K562 (cell line): ENCODE results near the gene PGD. TPM values are rescaled to one million over a fixed set of nuclear protein-coding genes. Genes with fewer than 3 reads are reported as not detected.

ENCODE experiments used
- ERF ChIP-seq: fragments of 450-650 bp; formaldehyde crosslinking; IDR thresholded peaks from 2 replicates; pipeline ENCODE4 v1.4.0; 2020; ENCODE audit warnings: mild to moderate bottlenecking, mixed read lengths
- GABPA ChIP-seq: fragments of 200-800 bp; sonication (Bioruptor generic); conservative IDR thresholded peaks from 2 replicates; pipeline ENCODE4 v1.6.1; 2016; ENCODE audit warnings: low read depth, missing genetic modification characterization, missing compliant biosample characterization
- PTTG1 ChIP-seq: fragments of 450-650 bp; IDR thresholded peaks from 2 replicates; pipeline ENCODE4 v1.6.1; 2016; ENCODE audit warnings: low read depth, mild to moderate bottlenecking, missing genetic modification characterization, missing compliant biosample characterization
- WHSC1 ChIP-seq: IDR thresholded peaks from one replicate; pipeline ENCODE4 v1.6.1; 2012; ENCODE audit warnings: low read length, control low read depth, inconsistent platforms
- ZNF121 ChIP-seq: sonication (generic); formaldehyde crosslinking; conservative IDR thresholded peaks from 2 replicates; pipeline ENCODE4 v1.8.0; 2022; ENCODE audit warnings: missing genetic modification reagents
- polyA plus RNA-seq, 8 experiments: library from polyadenylated mRNA; depleted of rRNA in 4 of 8; stranded (reverse) in 5 of 8; unstranded in 3 of 8; fragments of >200 nt; fragmentation: Nextera tagmentation in 2 of 8; fragmentation: Illumina TruSeq in 1 of 8; extraction: Ambion mirVana in 2 of 8; extraction: Trizol in 1 of 8; gene quantifications; 2 replicates each; pipeline versions ENCODE4 v1.2.1 to v1.2.3, GENCODE V29; 2011 to 2014; ENCODE audit warnings: inconsistent platforms in 1 of 8, missing spikeins in 1 of 8
- total RNA-seq, 7 experiments: library from RNA; depleted of rRNA in 6 of 7; stranded (reverse); fragments of >200 nt in 6 of 7; fragmentation: Illumina TruSeq in 2 of 7; extraction: Trizol in 2 of 7; gene quantifications; 2 replicates each; pipeline versions ENCODE4 v1.2.1 to v1.2.3, GENCODE V29; 2011 to 2021; ENCODE audit warnings: low replicate concordance in 1 of 7
- TF ChIP-seq, protein P1 (sequence below): fragments of 450-650 bp; IDR thresholded peaks from 2 replicates; pipeline ENCODE4 v1.6.1; 2018; ENCODE audit not compliant: partially characterized antibody
- TF ChIP-seq, protein P2 (sequence below): sonication (generic); formaldehyde crosslinking; IDR thresholded peaks from 2 replicates; pipeline ENCODE4 v1.8.0; 2023; ENCODE audit warnings: mild to moderate bottlenecking, missing genetic modification reagents
- TF ChIP-seq, protein P3 (sequence below), 2 experiments: fragments of 450-650 bp; IDR thresholded peaks; 2 replicates each; pipeline ENCODE4 v1.6.1; 2016; ENCODE audit warnings: mild to moderate bottlenecking in 2 of 2, borderline replicate concordance in 1 of 2, low read depth in 1 of 2, moderate library complexity in 1 of 2
- TF ChIP-seq, protein P4 (sequence below): sonication (generic); formaldehyde crosslinking; IDR thresholded peaks from 2 replicates; pipeline ENCODE4 v1.5.0; 2020; ENCODE audit warnings: missing genetic modification reagents

PGD gene
- total and polyA plus RNA-seq, 9 of the 15 experiments (the other 6 are each of a cell fraction or from before 2014, with no cell fraction given), result 177 to 542 (median 270) TPM

DNA sequence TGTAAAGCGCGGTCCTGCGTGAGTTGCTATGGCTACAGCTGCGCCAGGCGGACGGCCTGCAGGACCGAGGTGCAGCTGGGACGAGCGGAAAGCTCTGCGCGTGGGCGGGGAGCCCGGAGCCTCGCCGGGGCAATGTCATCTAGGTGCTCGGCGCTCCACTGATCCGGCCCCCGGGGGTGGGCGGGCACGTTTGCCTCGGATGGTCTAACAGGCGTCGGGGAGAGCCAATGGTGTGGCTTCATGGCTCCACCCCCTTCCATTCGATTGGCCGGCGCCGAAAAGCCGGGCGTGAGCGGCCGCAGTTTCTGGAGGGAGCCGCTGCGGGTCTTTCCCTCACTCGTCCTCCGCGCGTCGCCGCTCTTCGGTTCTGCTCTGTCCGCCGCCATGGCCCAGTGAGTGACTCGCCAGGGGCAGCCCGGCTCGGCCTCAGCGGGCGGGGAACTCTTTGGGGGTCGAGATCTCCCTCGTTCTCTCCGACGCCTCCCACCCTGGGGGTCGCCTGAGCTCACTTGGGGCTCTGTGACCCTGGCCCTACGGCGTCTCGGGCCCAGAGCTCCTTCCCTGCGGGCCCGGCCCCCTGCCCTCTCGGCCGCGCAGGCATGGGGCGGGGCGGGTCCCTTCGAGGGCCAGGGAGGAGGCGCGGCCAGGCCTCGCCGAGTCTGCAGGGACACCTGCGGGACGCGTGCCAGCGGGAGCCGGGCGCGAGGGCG, at the start of gene PGD (continued):
- TF ChIP-seq, protein P1, sequence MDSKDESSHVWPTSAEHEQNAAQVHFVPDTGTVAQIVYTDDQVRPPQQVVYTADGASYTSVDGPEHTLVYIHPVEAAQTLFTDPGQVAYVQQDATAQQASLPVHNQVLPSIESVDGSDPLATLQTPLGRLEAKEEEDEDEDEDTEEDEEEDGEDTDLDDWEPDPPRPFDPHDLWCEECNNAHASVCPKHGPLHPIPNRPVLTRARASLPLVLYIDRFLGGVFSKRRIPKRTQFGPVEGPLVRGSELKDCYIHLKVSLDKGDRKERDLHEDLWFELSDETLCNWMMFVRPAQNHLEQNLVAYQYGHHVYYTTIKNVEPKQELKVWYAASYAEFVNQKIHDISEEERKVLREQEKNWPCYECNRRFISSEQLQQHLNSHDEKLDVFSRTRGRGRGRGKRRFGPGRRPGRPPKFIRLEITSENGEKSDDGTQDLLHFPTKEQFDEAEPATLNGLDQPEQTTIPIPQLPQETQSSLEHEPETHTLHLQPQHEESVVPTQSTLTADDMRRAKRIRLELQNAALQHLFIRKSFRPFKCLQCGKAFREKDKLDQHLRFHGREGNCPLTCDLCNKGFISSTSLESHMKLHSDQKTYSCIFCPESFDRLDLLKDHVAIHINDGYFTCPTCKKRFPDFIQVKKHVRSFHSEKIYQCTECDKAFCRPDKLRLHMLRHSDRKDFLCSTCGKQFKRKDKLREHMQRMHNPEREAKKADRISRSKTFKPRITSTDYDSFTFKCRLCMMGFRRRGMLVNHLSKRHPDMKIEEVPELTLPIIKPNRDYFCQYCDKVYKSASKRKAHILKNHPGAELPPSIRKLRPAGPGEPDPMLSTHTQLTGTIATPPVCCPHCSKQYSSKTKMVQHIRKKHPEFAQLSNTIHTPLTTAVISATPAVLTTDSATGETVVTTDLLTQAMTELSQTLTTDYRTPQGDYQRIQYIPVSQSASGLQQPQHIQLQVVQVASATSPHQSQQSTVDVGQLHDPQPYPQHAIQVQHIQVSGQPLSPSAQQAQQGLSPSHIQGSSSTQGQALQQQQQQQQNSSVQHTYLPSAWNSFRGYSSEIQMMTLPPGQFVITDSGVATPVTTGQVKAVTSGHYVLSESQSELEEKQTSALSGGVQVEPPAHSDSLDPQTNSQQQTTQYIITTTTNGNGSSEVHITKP, result peak; percentile 65
- TF ChIP-seq PTTG1 (tag) (no peak), ERF (peak; percentile 54; the same call in 1 of the 2 replicates), GABPA (tag) (peak; percentile 65), WHSC1 (no peak), ZNF121 (no peak)
- TF ChIP-seq, protein P2, sequence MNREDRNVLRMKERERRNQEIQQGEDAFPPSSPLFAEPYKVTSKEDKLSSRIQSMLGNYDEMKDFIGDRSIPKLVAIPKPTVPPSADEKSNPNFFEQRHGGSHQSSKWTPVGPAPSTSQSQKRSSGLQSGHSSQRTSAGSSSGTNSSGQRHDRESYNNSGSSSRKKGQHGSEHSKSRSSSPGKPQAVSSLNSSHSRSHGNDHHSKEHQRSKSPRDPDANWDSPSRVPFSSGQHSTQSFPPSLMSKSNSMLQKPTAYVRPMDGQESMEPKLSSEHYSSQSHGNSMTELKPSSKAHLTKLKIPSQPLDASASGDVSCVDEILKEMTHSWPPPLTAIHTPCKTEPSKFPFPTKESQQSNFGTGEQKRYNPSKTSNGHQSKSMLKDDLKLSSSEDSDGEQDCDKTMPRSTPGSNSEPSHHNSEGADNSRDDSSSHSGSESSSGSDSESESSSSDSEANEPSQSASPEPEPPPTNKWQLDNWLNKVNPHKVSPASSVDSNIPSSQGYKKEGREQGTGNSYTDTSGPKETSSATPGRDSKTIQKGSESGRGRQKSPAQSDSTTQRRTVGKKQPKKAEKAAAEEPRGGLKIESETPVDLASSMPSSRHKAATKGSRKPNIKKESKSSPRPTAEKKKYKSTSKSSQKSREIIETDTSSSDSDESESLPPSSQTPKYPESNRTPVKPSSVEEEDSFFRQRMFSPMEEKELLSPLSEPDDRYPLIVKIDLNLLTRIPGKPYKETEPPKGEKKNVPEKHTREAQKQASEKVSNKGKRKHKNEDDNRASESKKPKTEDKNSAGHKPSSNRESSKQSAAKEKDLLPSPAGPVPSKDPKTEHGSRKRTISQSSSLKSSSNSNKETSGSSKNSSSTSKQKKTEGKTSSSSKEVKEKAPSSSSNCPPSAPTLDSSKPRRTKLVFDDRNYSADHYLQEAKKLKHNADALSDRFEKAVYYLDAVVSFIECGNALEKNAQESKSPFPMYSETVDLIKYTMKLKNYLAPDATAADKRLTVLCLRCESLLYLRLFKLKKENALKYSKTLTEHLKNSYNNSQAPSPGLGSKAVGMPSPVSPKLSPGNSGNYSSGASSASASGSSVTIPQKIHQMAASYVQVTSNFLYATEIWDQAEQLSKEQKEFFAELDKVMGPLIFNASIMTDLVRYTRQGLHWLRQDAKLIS (CRISPR knock-in tag), result peak; percentile 61; the same call in 1 of the 2 replicates
- TF ChIP-seq, protein P3, sequence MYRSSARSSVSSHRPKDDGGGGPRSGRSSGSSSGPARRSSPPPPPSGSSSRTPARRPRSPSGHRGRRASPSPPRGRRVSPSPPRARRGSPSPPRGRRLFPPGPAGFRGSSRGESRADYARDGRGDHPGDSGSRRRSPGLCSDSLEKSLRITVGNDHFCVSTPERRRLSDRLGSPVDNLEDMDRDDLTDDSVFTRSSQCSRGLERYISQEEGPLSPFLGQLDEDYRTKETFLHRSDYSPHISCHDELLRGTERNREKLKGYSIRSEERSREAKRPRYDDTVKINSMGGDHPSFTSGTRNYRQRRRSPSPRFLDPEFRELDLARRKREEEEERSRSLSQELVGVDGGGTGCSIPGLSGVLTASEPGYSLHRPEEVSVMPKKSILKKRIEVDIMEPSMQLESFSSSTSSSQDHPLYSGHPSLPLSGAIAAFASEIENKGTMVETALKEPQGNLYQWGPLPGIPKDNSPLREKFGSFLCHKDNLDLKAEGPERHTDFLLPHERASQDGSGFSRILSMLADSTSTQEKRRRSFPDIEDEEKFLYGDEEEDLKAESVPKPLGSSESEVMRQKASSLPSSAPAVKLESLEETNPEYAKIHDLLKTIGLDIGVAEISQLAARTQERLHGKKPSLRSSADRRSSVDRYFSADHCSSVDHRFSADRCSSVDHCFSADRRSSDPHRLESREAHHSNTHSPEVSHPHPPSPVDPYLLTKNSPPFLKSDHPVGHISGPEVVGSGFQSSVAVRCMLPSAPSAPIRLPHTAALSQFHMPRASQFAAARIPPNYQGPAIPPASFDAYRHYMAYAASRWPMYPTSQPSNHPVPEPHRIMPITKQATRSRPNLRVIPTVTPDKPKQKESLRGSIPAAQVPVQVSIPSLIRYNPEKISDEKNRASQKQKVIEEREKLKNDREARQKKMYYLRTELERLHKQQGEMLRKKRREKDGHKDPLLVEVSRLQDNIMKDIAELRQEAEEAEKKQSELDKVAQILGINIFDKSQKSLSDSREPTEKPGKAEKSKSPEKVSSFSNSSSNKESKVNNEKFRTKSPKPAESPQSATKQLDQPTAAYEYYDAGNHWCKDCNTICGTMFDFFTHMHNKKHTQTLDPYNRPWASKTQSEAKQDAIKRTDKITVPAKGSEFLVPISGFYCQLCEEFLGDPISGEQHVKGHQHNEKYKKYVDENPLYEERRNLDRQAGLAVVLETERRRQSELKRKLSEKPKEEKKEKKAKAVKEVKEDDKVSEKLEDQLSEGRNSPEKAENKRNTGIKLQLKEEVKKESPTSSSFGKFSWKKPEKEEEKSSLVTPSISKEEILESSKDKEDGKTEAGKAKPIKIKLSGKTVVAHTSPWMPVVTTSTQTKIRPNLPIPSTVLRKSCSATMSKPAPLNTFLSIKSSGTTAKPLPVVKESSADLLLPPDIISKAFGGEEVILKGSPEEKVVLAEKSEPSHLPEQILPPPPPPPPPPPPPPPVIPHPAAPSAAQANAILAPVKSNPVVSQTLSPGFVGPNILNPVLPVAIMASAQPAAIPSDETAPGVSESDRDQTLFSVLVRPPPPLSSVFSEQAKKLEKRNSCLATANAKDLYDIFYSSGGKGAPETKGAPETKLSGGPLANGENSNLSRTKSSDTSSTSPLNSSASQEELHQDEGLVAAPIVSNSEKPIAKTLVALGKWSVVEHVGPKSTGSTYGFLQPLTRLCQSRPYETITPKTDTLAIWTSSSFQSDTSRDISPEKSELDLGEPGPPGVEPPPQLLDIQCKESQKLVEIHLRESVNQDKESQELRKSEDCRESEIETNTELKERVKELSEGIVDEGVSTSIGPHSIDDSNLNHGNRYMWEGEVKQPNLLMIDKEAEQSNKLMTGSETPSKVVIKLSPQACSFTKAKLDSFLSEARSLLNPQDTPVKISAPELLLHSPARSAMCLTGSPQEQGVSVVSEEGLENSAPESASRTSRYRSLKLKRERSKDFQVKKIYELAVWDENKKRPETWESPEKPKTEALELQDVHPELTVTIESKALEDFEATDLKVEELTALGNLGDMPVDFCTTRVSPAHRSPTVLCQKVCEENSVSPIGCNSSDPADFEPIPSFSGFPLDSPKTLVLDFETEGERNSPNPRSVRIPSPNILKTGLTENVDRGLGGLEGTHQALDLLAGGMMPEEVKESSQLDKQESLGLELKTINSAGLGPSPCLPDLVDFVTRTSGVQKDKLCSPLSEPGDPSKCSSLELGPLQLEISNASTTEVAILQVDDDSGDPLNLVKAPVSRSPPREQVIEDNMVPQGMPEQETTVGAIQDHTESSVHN (IDR thresholded peaks at IDR 0.05; ENCODE audit: borderline replicate concordance in 1 of 2, low read depth in 1 of 2), result no peak
- TF ChIP-seq, protein P4, sequence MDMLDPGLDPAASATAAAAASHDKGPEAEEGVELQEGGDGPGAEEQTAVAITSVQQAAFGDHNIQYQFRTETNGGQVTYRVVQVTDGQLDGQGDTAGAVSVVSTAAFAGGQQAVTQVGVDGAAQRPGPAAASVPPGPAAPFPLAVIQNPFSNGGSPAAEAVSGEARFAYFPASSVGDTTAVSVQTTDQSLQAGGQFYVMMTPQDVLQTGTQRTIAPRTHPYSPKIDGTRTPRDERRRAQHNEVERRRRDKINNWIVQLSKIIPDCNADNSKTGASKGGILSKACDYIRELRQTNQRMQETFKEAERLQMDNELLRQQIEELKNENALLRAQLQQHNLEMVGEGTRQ (CRISPR knock-in tag), result no peak; the same call in 1 of the 2 replicates
